ENCODE results near the gene DSG2. TPM values are rescaled to one million over a fixed set of nuclear protein-coding genes. Genes with fewer than 3 reads are reported as not detected.

Gene DSG2
- total RNA-seq, 1 donor = 9.0 TPM

DNA sequence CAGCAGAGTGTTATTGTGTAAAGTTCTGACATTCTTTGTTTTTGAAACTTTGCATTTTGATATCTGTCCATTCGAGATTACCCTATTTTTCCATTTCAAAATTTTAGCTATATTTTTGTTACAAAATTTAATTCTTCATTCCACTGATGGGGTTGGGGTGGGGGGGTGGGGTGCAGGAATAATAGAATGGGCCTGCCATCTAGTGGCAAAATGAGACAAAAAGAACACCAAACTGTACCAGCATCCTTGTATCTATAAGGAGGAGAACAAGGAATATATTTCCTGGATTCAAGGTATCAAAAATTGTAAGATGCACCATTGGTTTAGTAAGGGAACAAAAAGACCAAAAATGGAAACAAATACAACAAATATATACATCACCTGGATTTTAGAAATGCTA, 65.8 kb downstream of the DSG2 start:
- no peaks in the 10 kb centered on the region for H3K4me1 ChIP-seq (ENCODE audit: insufficient read depth, low read length)
- H3K4me2 ChIP-seq (ENCODE audit: insufficient read depth, low read length) = no peak overlapping the region
- TF ChIP-seq CTCF (IDR thresholded peaks at IDR 0.05; ENCODE audit: extremely low read depth, low read depth, low read length) = no peak
- no peak overlapping the region for H3K27ac ChIP-seq (ENCODE audit: low read depth, low read length)
- H3K9me3 ChIP-seq (ENCODE audit: low read depth, low read length) = no peaks in the 10 kb centered on the region
- no peak overlapping the region for H3K4me3 ChIP-seq (ENCODE audit: insufficient read depth, low read length)
- no peak overlapping the region for H2AFZ ChIP-seq (ENCODE audit: low read length)
- H3K79me2 ChIP-seq (ENCODE audit: insufficient read depth, low read length) = no peaks in the 10 kb centered on the region
- no peak for DNase-seq (ENCODE audit: insufficient read length, low spot score, missing footprints)
- H3K36me3 ChIP-seq (ENCODE audit: insufficient read depth, low read length) = no peaks in the 10 kb centered on the region
- no peaks in the 10 kb centered on the region for H4K20me1 ChIP-seq (ENCODE audit: insufficient read depth, low read length)
- no peaks in the 10 kb centered on the region for H3K27me3 ChIP-seq (ENCODE audit: insufficient read depth, low read length)

GRCh38 chr18:31565345-31565744, 67.4 kb downstream of the DSG2 start:
- no peaks in the 10 kb centered on the region for H3K4me1 ChIP-seq (ENCODE audit: insufficient read depth, low read length)
- H3K27me3 ChIP-seq (ENCODE audit: insufficient read depth, low read length) = no peaks in the 10 kb centered on the region
- H3K9me3 ChIP-seq (ENCODE audit: low read depth, low read length) = no peaks in the 10 kb centered on the region
- no peaks in the 10 kb centered on the region for H3K36me3 ChIP-seq (ENCODE audit: insufficient read depth, low read length)
- H2AFZ ChIP-seq (ENCODE audit: low read length) = no peak overlapping the region
- H3K4me3 ChIP-seq (ENCODE audit: insufficient read depth, low read length) = no peak overlapping the region
- H3K4me2 ChIP-seq (ENCODE audit: insufficient read depth, low read length) = no peak overlapping the region
- H4K20me1 ChIP-seq (ENCODE audit: insufficient read depth, low read length) = no peaks in the 10 kb centered on the region
- no peak for TF ChIP-seq CTCF (IDR thresholded peaks at IDR 0.05; ENCODE audit: extremely low read depth, low read depth, low read length)
- DNase-seq (ENCODE audit: insufficient read length, low spot score, missing footprints) = no peak
- no peaks in the 10 kb centered on the region for H3K79me2 ChIP-seq (ENCODE audit: insufficient read depth, low read length)
- no peak overlapping the region for H3K27ac ChIP-seq (ENCODE audit: low read depth, low read length)

DNA sequence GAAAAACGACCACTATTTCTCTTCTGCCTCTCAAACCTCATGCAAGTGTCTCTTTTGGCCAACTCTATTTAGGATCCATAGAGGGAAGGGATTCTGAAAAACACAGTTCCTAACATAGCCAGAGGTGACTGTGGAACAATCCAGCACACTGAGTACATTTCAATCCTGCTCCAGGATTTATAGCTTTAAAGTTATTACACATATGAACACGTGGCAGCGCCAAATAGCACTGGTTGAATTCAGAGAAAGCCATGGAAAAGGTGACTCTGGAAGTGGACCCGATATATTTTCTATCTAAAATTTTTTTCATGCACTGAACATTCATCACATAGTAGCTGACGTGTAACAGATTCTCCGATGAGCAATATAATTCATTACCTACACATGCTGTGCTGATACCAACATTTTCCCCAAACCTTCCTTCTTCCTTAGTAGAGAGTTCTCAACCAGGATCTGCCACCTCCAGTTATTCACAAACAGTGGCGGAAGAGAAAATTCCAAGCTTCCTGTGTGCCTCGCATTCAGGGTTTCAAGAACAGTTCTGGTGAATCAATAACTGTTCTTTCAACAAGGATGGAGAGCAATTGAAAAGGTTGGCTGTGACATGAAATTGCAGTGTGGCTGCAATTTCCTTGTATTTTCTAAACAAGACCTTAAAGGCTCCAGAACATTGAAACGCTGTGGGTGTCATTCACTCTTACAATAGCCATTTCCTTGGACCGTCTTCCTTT, 68.0 kb downstream of the DSG2 start:
- no peak for DNase-seq (ENCODE audit: insufficient read length, low spot score, missing footprints)
- no peak overlapping the region for H3K27ac ChIP-seq (ENCODE audit: low read depth, low read length)
- no peaks in the 10 kb centered on the region for H4K20me1 ChIP-seq (ENCODE audit: insufficient read depth, low read length)
- H3K4me2 ChIP-seq (ENCODE audit: insufficient read depth, low read length) = no peak overlapping the region
- no peaks in the 10 kb centered on the region for H3K27me3 ChIP-seq (ENCODE audit: insufficient read depth, low read length)
- no peaks in the 10 kb centered on the region for H3K4me1 ChIP-seq (ENCODE audit: insufficient read depth, low read length)
- no peaks in the 10 kb centered on the region for H3K36me3 ChIP-seq (ENCODE audit: insufficient read depth, low read length)
- TF ChIP-seq CTCF (IDR thresholded peaks at IDR 0.05; ENCODE audit: extremely low read depth, low read depth, low read length) = no peak
- H3K79me2 ChIP-seq (ENCODE audit: insufficient read depth, low read length) = no peaks in the 10 kb centered on the region
- no peak overlapping the region for H3K4me3 ChIP-seq (ENCODE audit: insufficient read depth, low read length)
- H2AFZ ChIP-seq (ENCODE audit: low read length) = no peak overlapping the region
- no peaks in the 10 kb centered on the region for H3K9me3 ChIP-seq (ENCODE audit: low read depth, low read length)

DNA sequence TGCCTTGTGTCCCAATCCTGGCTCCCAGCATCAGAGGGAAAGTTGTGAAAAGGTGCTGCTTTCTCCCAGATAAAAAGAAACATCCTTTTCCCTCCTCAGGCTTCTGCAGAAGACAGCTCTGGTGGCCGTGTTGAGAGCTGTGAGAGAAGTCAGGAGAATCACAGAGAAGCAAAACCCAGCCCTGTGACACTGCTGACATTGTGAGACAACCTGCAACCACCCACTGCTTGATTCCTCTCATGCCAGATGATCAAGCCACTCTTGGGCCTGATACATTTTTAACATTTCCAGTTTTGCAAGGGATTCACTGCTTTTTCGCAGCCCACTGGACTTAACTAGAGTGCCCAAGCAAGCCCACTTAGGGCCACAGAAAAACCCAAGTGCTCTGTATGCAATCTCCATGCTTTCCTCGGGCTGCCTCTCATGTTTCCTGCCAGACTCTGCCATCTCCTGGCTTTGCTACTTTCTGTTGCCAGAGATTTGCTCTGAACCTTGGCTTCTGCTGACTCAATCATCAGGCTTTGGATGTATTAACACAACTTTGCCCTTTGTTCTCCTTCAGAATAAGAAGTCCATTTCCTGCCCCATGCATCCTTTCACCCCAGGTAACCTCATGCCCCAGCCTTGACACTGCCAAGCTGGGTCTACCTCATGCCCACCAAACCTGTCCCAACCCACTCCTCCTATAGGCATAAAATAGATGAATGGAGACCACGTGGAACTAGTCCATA, 68.8 kb downstream of the DSG2 start:
- DNase-seq (ENCODE audit: insufficient read length, low spot score, missing footprints) = peak; percentile 19
- Histone ChIP-seq H3K36me3 (ENCODE audit: insufficient read depth, low read length) (no peaks in the 10 kb centered on the region), H2AFZ (ENCODE audit: low read length) (no peak overlapping the region), H3K27me3 (ENCODE audit: insufficient read depth, low read length) (no peaks in the 10 kb centered on the region), H3K4me3 (ENCODE audit: insufficient read depth, low read length) (no peak overlapping the region), H4K20me1 (ENCODE audit: insufficient read depth, low read length) (no peaks in the 10 kb centered on the region), H3K79me2 (ENCODE audit: insufficient read depth, low read length) (no peaks in the 10 kb centered on the region), H3K4me2 (ENCODE audit: insufficient read depth, low read length) (no peak overlapping the region), H3K4me1 (ENCODE audit: insufficient read depth, low read length) (no peaks in the 10 kb centered on the region), H3K27ac (ENCODE audit: low read depth, low read length) (no peak overlapping the region), H3K9me3 (ENCODE audit: low read depth, low read length) (no peaks in the 10 kb centered on the region)
- TF ChIP-seq CTCF (IDR thresholded peaks at IDR 0.05; ENCODE audit: extremely low read depth, low read depth, low read length) = no peak
